Right lobe of liver (tissue), 4 donors: ENCODE results near the gene P2RY11.

Experiments used
- CTCF ChIP-seq, 4 donors: fragments of 200-600 bp in 3 of 4; fragments of 450-650 bp in 1 of 4; IDR thresholded peaks; one replicate each; pipeline versions ENCODE4 v1.5.1 to v1.8.0; 2016 to 2022; ENCODE audit warnings: antibody characterized with exemption in 4 of 4, mild to moderate bottlenecking in 2 of 4
- POLR2A ChIP-seq: fragments of 450-650 bp; IDR thresholded peaks from one replicate; pipeline ENCODE4 v1.6.1; 2017; ENCODE audit warnings: antibody characterized with exemption, mild to moderate bottlenecking
- donor health status: DM: no; HTN: no; CAD: no.
- donor health status: DM: no; HTN: no; CAD: no.
- donor health status: DM: no; HTN: yes; CAD: no.

DNA sequence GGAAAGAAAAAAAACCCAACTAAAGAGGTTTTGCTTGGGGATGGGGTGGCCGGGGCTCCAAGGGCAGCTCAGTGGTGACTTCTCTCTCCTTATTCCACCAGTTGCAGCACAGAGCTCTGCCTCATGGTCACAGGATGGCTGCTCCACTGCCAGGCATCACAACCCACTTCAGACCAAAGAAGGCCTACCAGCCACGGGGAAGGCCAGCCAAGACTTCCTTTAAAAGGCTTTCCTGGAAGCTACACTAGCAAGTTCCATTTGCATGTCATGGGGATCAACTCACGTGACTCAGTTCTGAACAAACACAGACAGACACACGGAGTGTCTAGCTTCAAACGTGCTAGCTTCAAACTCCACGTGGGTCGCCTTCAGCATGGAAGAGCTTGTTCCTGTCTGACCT is 21.4 kb downstream of the P2RY11 start:
- TF ChIP-seq CTCF (IDR thresholded peaks at IDR 0.05), result no peak
- TF ChIP-seq POLR2A, result no peak
